Measurements from ENCODE around the gene TRAPPC10.

GRCh38 chr21:44070391-44070790 is 58.3 kb downstream of the TRAPPC10 start:
- TF ChIP-seq, protein P1, sequence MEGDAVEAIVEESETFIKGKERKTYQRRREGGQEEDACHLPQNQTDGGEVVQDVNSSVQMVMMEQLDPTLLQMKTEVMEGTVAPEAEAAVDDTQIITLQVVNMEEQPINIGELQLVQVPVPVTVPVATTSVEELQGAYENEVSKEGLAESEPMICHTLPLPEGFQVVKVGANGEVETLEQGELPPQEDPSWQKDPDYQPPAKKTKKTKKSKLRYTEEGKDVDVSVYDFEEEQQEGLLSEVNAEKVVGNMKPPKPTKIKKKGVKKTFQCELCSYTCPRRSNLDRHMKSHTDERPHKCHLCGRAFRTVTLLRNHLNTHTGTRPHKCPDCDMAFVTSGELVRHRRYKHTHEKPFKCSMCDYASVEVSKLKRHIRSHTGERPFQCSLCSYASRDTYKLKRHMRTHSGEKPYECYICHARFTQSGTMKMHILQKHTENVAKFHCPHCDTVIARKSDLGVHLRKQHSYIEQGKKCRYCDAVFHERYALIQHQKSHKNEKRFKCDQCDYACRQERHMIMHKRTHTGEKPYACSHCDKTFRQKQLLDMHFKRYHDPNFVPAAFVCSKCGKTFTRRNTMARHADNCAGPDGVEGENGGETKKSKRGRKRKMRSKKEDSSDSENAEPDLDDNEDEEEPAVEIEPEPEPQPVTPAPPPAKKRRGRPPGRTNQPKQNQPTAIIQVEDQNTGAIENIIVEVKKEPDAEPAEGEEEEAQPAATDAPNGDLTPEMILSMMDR (IDR thresholded peaks at IDR 0.05 in 2 of 3, conservative IDR thresholded peaks at IDR 0.05 in 1 of 3; ENCODE audit: insufficient read depth in 2 of 3, low read depth in 1 of 3, low read length in 3 of 3): no peak
- TF ChIP-seq BACH1 (tag; IDR thresholded peaks at IDR 0.05): no peak
- no peak for TF ChIP-seq GTF2B (IDR thresholded peaks at IDR 0.05; ENCODE audit: extremely low read depth, insufficient read length)
- no peak for TF ChIP-seq KLF16 (IDR thresholded peaks at IDR 0.05)
- no peak for TF ChIP-seq ATF1 (CRISPR knock-in tag; IDR thresholded peaks at IDR 0.05)
- TF ChIP-seq ATF1 (tag; IDR thresholded peaks at IDR 0.05): no peak
- no peak for TF ChIP-seq PATZ1 (CRISPR knock-in tag; IDR thresholded peaks at IDR 0.05; ENCODE audit: borderline replicate concordance)
- TF ChIP-seq CREB1 (IDR thresholded peaks at IDR 0.05): no peak
- no peak for TF ChIP-seq CREB1 (CRISPR knock-in tag; IDR thresholded peaks at IDR 0.05)
- TF ChIP-seq ELF1 (tag; IDR thresholded peaks at IDR 0.05): no peak
- TF ChIP-seq ZFP30 (CRISPR knock-in tag; IDR thresholded peaks at IDR 0.05; ENCODE audit: borderline replicate concordance): no peak
- TF ChIP-seq RAD21 (CRISPR knock-in tag; conservative IDR thresholded peaks at IDR 0.05 in 1 of 2, IDR thresholded peaks at IDR 0.05 in 1 of 2): no peak
- no peak for TF ChIP-seq ZNF398 (CRISPR knock-in tag; IDR thresholded peaks at IDR 0.05)

All from K562 (cell line).